GM18861 (cell line): ENCODE results near the gene ZNF43.
A peak's percentile ranks its signal among the peaks of the same experiment; 100 is the strongest.
"Not testable (repeated sequence)": the region's sequence is repeated elsewhere in the genome, so short reads cannot be mapped to it uniquely, and the experiment has no call there.

Experiments
- ATAC-seq: cut with Tn5 transposase; IDR thresholded peaks from one replicate; pipeline ENCODE4 v1.9.1; 2021; ENCODE audit not compliant: unreplicated experiment

The ZNF43 gene

GRCh38 chr19:21835810-21836444 is at the start of gene ZNF43:
Gene ZNF43, minus strand, starts transcription at chr19:21836182. Its CDS starts 144 bp downstream, at chr19:21836038.
- peak; percentile 88 for ATAC-seq

- ATAC-seq = not testable (repeated sequence)
Measured at GRCh38 chr19:21885516-21885915, 49.5 kb upstream of the ZNF43 start.

- not testable (repeated sequence) for ATAC-seq
Measured at GRCh38 chr19:21884786-21885185, 48.8 kb upstream of the ZNF43 start.

- ATAC-seq = no peak
Measured at GRCh38 chr19:21883516-21883915, 47.5 kb upstream of the ZNF43 start.

- not testable (repeated sequence) for ATAC-seq
Measured at GRCh38 chr19:21880761-21881160, 44.8 kb upstream of the ZNF43 start.

- no peak for ATAC-seq
Measured at GRCh38 chr19:21878646-21879045, 42.7 kb upstream of the ZNF43 start.

- no peak for ATAC-seq
Measured at GRCh38 chr19:21877976-21878375, 42.0 kb upstream of the ZNF43 start.

- ATAC-seq = not testable (repeated sequence)
Measured at GRCh38 chr19:21876608-21877007, 40.6 kb upstream of the ZNF43 start.

GRCh38 chr19:21856773-21857514 is 21.0 kb upstream of the ZNF43 start:
- ATAC-seq = no peak

GRCh38 chr19:21851596-21852345 is 15.8 kb upstream of the ZNF43 start:
- ATAC-seq = peak; percentile 90

GRCh38 chr19:21850656-21851255 is 14.8 kb upstream of the ZNF43 start:
- no peak for ATAC-seq

GRCh38 chr19:21848706-21849105 is 12.7 kb upstream of the ZNF43 start:
- ATAC-seq = no peak

- ATAC-seq = no peak
Measured at GRCh38 chr19:21843081-21843480, 7.1 kb upstream of the ZNF43 start.

- no peak for ATAC-seq
Measured at GRCh38 chr19:21841488-21842097, 5.6 kb upstream of the ZNF43 start.

GRCh38 chr19:21841081-21841480 is 5.1 kb upstream of the ZNF43 start:
- no peak for ATAC-seq

- no peak for ATAC-seq
Measured at GRCh38 chr19:21839976-21840375, 4.0 kb upstream of the ZNF43 start.

- ATAC-seq = no peak
Measured at GRCh38 chr19:21838646-21839045, 2.7 kb upstream of the ZNF43 start.

GRCh38 chr19:21835429-21835809 is 563 bp downstream of the ZNF43 start:
- no peak for ATAC-seq

GRCh38 chr19:21833733-21834132 is 2.2 kb downstream of the ZNF43 start:
- ATAC-seq = no peak

- no peak for ATAC-seq
Measured at GRCh38 chr19:21824679-21825078, 11.3 kb downstream of the ZNF43 start.

- no peak for ATAC-seq
Measured at GRCh38 chr19:21823224-21823623, 12.8 kb downstream of the ZNF43 start.
